SK-N-SH (cell line): ENCODE data around the gene PTPRC. TPM values are rescaled to one million over a fixed set of nuclear protein-coding genes. Genes with fewer than 3 reads are reported as not detected.

ENCODE experiments used
- CTCF ChIA-PET: fragments of 300-600, 350-600 bp; formaldehyde crosslinking; extraction: SDS; loops from one replicate; lab custom pipeline; 2021; lab: Yijun Ruan, JAX
- POLR2A ChIA-PET: fragments of 350-600 bp; sonication (Branson Sonifier 250); formaldehyde crosslinking; extraction: SDS; loops from one replicate; lab custom pipeline; 2020; ENCODE audit warnings: antibody characterized with exemption, inconsistent platforms; lab: Yijun Ruan, JAX
- DNase-seq: peaks from one replicate; pipeline ENCODE4 v3.0.0; 2012
- H2AFZ ChIP-seq: fragments of 200-600 bp; sonication (generic); 2 replicates; pipeline ENCODE4 v1.8.1; 2016; ENCODE audit warnings: antibody characterized with exemption, mild to moderate bottlenecking, low read depth
- H3F3A ChIP-seq: fragments of 200-600 bp; sonication (generic); replicated peaks from 2 replicates; pipeline ENCODE3; 2016; ENCODE audit warnings: antibody characterized with exemption, mild to moderate bottlenecking; ENCODE audit not compliant: insufficient read depth
- H3K27ac ChIP-seq, 2 experiments: fragments of 200-500 bp in 1 of 2; fragments of 200-600 bp in 1 of 2; sonication (Bioruptor generic) in 1 of 2; sonication (generic), shearing (Covaris generic) in 1 of 2; 2 replicates each; pipeline versions ENCODE4 v1.5.1 to v1.6.1; 2014 to 2016; ENCODE audit warnings: low read depth in 2 of 2, inconsistent platforms in 1 of 2, low read length in 1 of 2, mild to moderate bottlenecking in 1 of 2, mixed read lengths in 1 of 2
- H3K27me3 ChIP-seq: fragments of 200-600 bp; sonication (generic), shearing (Covaris generic); 2 replicates; pipeline ENCODE4 v1.6.1; 2016; ENCODE audit warnings: mixed run types; ENCODE audit not compliant: insufficient read depth
- H3K36me3 ChIP-seq, 2 experiments: fragments of 200-500 bp in 1 of 2; fragments of 200-600 bp in 1 of 2; sonication (Bioruptor generic) in 1 of 2; sonication (generic) in 1 of 2; replicated peaks in 1 of 2; 2 replicates each; pipeline versions ENCODE3 to v1.5.1; 2014 to 2016; ENCODE audit warnings: low read length in 1 of 2, mild to moderate bottlenecking in 1 of 2; ENCODE audit not compliant: insufficient read depth in 2 of 2, control insufficient read depth in 1 of 2
- H3K4me1 ChIP-seq, 2 experiments: fragments of 200-500 bp in 1 of 2; fragments of 200-600 bp in 1 of 2; sonication (Bioruptor generic) in 1 of 2; sonication (generic), shearing (Covaris generic) in 1 of 2; 2 replicates each; pipeline versions ENCODE4 v1.5.1 to v1.6.1; 2014 to 2016; ENCODE audit warnings: low read depth in 1 of 2, low read length in 1 of 2, mixed run types in 1 of 2; ENCODE audit not compliant: insufficient read depth in 2 of 2, control insufficient read depth in 1 of 2
- H3K4me2 ChIP-seq: fragments of 200-600 bp; sonication (generic), shearing (Covaris generic); 2 replicates; pipeline ENCODE4 v1.6.1; 2017; ENCODE audit warnings: mixed run types
- H3K4me3 ChIP-seq, 2 experiments: fragments of 200-500 bp in 1 of 2; fragments of 200-600 bp in 1 of 2; sonication (Bioruptor generic) in 1 of 2; sonication (generic), shearing (Covaris generic) in 1 of 2; 2 replicates each; pipeline versions ENCODE4 v1.5.1 to v1.8.1; 2014 to 2016; ENCODE audit warnings: low read depth in 2 of 2, inconsistent platforms in 1 of 2, low read length in 1 of 2, mild to moderate bottlenecking in 1 of 2, mixed read lengths in 1 of 2, moderate library complexity in 1 of 2
- H3K79me2 ChIP-seq: fragments of 200-600 bp; sonication (generic); 2 replicates; pipeline ENCODE4 v1.8.1; 2017; ENCODE audit warnings: mild to moderate bottlenecking; ENCODE audit not compliant: insufficient read depth
- H3K9ac ChIP-seq: fragments of 200-600 bp; sonication (generic); 2 replicates; pipeline ENCODE4 v1.6.1; 2017; ENCODE audit warnings: mixed run types
- H3K9me2 ChIP-seq: fragments of 200-600 bp; sonication (generic); 2 replicates; pipeline ENCODE4 v1.6.1; 2017; ENCODE audit warnings: mixed run types
- H3K9me3 ChIP-seq: fragments of 200-600 bp; sonication (generic); 2 replicates; pipeline ENCODE4 v1.6.1; 2017; ENCODE audit warnings: mixed run types, mild to moderate bottlenecking, moderate library complexity
- H4K20me1 ChIP-seq: fragments of 200-600 bp; sonication (generic); 2 replicates; pipeline ENCODE4 v1.6.1; 2017; ENCODE audit warnings: mild to moderate bottlenecking, mixed run types; ENCODE audit not compliant: insufficient read depth
- GATA2 ChIP-seq: sonication (generic); formaldehyde crosslinking; IDR thresholded peaks from 2 replicates; pipeline ENCODE4 v1.5.0; 2020; ENCODE audit warnings: mild to moderate bottlenecking, missing genetic modification reagents
- MEF2A ChIP-seq: IDR thresholded peaks from 2 replicates; pipeline ENCODE4 v1.4.0; 2012; ENCODE audit warnings: low read depth, borderline replicate concordance
- MXI1 ChIP-seq: IDR thresholded peaks from 2 replicates; pipeline ENCODE4 v1.6.1; 2012; ENCODE audit warnings: mild to moderate bottlenecking, low read depth, low read length, improper control_type of control experiment
- PBX3 ChIP-seq: IDR thresholded peaks from 2 replicates; pipeline ENCODE4; 2012
- SIN3A ChIP-seq: IDR thresholded peaks from 2 replicates; pipeline ENCODE4 v1.6.1; 2012; ENCODE audit warnings: low read depth, mild to moderate bottlenecking, low read length, moderate library complexity, borderline replicate concordance
- TCF12 ChIP-seq: IDR thresholded peaks from 2 replicates; pipeline ENCODE4 v1.4.0; 2012
- TEAD4 ChIP-seq: IDR thresholded peaks from 2 replicates; pipeline ENCODE4 v1.4.0; 2012; ENCODE audit warnings: mild to moderate bottlenecking, borderline replicate concordance; ENCODE audit not compliant: insufficient read depth
- YY1 ChIP-seq: IDR thresholded peaks from 2 replicates; pipeline ENCODE4 v1.4.0; 2012; ENCODE audit warnings: low read depth, mild to moderate bottlenecking
- WGBS: methylation state at CpG from one replicate; pipeline ENCODE4 v1.1.6; 2017; ENCODE audit warnings: low lambda C conversion rate; 5-methylcytosine and 5-hydroxymethylcytosine counted together
- polyA plus RNA-seq, 3 experiments: library from polyadenylated mRNA; depleted of rRNA; stranded (reverse); fragments of >200 nt; gene quantifications; 2 replicates each; pipeline ENCODE4 v1.2.3, GENCODE V29; 2012
- TF ChIP-seq, protein P1 (sequence below): fragments of 150-350 bp; IDR thresholded peaks from 2 replicates; pipeline ENCODE4 v1.6.1; 2017; ENCODE audit warnings: antibody characterized with exemption, low read length, low read depth, borderline replicate concordance
- TF ChIP-seq, protein P2 (sequence below): IDR thresholded peaks from 2 replicates; pipeline ENCODE4 v1.4.0; 2012; ENCODE audit warnings: low read depth, borderline replicate concordance
- TF ChIP-seq, protein P3 (sequence below): IDR thresholded peaks from 2 replicates; pipeline ENCODE4 v1.4.0; 2012; ENCODE audit warnings: low read depth, borderline replicate concordance
- TF ChIP-seq, protein P4 (sequence below): IDR thresholded peaks from 2 replicates; pipeline ENCODE4 v1.6.1; 2012; ENCODE audit warnings: mild to moderate bottlenecking, low read depth, low read length, moderate library complexity
- TF ChIP-seq, protein P5 (sequence below): fragments of 200-600 bp; sonication (generic); IDR thresholded peaks from 2 replicates; pipeline ENCODE4 v1.6.1; 2017; ENCODE audit warnings: antibody characterized with exemption, mild to moderate bottlenecking, moderate library complexity

Gene PTPRC
- polyA plus RNA-seq, 1 of the 3 experiments (the other 2 are of a cell fraction): 0.03 TPM

DNA sequence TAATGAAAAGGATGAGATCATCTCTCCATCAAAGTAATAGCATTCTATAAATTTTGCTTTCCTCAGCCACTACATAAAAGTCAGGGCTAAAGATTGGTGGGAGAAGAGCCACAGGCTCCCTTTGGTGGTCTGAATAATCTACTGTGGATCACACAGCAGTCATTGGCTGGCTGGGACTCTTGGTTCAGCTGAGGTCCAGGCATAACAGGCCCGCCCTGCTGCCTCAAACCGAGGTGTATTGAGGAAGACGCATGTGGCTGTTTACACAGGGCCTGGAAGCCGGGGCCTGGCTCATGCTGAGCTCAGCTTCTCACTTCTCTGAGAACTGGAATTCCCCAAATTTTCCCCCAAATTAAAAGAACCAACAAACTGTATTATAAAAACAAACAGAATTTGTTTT is 139.2 kb downstream of the PTPRC start:
- WGBS: 84% methylated on average over 4 of the region's 4 CpGs
- Histone ChIP-seq H3K27me3 (no peaks in the 10 kb centered on the region), H3K36me3 (no peaks in the 10 kb centered on the region), H2AFZ (no peak overlapping the region; the same call in 1 of the 2 replicates), H3K9me2 (no peaks in the 10 kb centered on the region), H4K20me1 (no peaks in the 10 kb centered on the region), H3K79me2 (no peaks in the 10 kb centered on the region), H3K4me3 (no peak overlapping the region), H3F3A (peaks cover 23% of the 10 kb centered on the region), H3K9ac (no peak overlapping the region), H3K27ac (0 out of 4 replicates have a peak overlapping the region, but pooled peaks of 1 of the 2 experiments have one; percentile 88), H3K9me3 (no peaks in the 10 kb centered on the region), H3K4me1 (peaks cover 0 to 18% of the 10 kb centered on the region in 2 experiments; a peak in 1 of 4 replicates), H3K4me2 (no peak overlapping the region)
- no peak for DNase-seq
- TF ChIP-seq, protein P1, sequence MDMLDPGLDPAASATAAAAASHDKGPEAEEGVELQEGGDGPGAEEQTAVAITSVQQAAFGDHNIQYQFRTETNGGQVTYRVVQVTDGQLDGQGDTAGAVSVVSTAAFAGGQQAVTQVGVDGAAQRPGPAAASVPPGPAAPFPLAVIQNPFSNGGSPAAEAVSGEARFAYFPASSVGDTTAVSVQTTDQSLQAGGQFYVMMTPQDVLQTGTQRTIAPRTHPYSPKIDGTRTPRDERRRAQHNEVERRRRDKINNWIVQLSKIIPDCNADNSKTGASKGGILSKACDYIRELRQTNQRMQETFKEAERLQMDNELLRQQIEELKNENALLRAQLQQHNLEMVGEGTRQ: no peak
- TF ChIP-seq, protein P2, sequence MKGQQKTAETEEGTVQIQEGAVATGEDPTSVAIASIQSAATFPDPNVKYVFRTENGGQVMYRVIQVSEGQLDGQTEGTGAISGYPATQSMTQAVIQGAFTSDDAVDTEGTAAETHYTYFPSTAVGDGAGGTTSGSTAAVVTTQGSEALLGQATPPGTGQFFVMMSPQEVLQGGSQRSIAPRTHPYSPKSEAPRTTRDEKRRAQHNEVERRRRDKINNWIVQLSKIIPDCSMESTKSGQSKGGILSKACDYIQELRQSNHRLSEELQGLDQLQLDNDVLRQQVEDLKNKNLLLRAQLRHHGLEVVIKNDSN: no peak
- TF ChIP-seq TCF12: no peak
- no peak for TF ChIP-seq PBX3
- no peak for TF ChIP-seq MEF2A
- TF ChIP-seq, protein P3, sequence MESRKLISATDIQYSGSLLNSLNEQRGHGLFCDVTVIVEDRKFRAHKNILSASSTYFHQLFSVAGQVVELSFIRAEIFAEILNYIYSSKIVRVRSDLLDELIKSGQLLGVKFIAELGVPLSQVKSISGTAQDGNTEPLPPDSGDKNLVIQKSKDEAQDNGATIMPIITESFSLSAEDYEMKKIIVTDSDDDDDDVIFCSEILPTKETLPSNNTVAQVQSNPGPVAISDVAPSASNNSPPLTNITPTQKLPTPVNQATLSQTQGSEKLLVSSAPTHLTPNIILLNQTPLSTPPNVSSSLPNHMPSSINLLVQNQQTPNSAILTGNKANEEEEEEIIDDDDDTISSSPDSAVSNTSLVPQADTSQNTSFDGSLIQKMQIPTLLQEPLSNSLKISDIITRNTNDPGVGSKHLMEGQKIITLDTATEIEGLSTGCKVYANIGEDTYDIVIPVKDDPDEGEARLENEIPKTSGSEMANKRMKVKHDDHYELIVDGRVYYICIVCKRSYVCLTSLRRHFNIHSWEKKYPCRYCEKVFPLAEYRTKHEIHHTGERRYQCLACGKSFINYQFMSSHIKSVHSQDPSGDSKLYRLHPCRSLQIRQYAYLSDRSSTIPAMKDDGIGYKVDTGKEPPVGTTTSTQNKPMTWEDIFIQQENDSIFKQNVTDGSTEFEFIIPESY: no peak
- TF ChIP-seq, protein P4, sequence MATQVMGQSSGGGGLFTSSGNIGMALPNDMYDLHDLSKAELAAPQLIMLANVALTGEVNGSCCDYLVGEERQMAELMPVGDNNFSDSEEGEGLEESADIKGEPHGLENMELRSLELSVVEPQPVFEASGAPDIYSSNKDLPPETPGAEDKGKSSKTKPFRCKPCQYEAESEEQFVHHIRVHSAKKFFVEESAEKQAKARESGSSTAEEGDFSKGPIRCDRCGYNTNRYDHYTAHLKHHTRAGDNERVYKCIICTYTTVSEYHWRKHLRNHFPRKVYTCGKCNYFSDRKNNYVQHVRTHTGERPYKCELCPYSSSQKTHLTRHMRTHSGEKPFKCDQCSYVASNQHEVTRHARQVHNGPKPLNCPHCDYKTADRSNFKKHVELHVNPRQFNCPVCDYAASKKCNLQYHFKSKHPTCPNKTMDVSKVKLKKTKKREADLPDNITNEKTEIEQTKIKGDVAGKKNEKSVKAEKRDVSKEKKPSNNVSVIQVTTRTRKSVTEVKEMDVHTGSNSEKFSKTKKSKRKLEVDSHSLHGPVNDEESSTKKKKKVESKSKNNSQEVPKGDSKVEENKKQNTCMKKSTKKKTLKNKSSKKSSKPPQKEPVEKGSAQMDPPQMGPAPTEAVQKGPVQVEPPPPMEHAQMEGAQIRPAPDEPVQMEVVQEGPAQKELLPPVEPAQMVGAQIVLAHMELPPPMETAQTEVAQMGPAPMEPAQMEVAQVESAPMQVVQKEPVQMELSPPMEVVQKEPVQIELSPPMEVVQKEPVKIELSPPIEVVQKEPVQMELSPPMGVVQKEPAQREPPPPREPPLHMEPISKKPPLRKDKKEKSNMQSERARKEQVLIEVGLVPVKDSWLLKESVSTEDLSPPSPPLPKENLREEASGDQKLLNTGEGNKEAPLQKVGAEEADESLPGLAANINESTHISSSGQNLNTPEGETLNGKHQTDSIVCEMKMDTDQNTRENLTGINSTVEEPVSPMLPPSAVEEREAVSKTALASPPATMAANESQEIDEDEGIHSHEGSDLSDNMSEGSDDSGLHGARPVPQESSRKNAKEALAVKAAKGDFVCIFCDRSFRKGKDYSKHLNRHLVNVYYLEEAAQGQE: no peak
- TF ChIP-seq SIN3A: no peak
- TF ChIP-seq, protein P5, sequence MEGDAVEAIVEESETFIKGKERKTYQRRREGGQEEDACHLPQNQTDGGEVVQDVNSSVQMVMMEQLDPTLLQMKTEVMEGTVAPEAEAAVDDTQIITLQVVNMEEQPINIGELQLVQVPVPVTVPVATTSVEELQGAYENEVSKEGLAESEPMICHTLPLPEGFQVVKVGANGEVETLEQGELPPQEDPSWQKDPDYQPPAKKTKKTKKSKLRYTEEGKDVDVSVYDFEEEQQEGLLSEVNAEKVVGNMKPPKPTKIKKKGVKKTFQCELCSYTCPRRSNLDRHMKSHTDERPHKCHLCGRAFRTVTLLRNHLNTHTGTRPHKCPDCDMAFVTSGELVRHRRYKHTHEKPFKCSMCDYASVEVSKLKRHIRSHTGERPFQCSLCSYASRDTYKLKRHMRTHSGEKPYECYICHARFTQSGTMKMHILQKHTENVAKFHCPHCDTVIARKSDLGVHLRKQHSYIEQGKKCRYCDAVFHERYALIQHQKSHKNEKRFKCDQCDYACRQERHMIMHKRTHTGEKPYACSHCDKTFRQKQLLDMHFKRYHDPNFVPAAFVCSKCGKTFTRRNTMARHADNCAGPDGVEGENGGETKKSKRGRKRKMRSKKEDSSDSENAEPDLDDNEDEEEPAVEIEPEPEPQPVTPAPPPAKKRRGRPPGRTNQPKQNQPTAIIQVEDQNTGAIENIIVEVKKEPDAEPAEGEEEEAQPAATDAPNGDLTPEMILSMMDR: no peak
- no peak for TF ChIP-seq TEAD4
- TF ChIP-seq MXI1: no peak
- no peak for TF ChIP-seq YY1
- TF ChIP-seq GATA2 (CRISPR knock-in tag): no peak
- ChIA-PET CTCF (no interaction called here), POLR2A (interaction anchor here (0.5 kb wide), 1 partner anchor 847 kb away, joined by 4 read pairs; no protein-coding TSS in a partner anchor)
